IMR-90 (cell line): ENCODE results near the gene GRIN2D. TPM values are rescaled to one million over a fixed set of nuclear protein-coding genes. Genes with fewer than 3 reads are reported as not detected.

ENCODE experiments used
- ATAC-seq: fragments of 200-7000 bp; cut with Tn5 transposase; 2 replicates; pipeline ENCODE4 v1.9.1; 2020; ENCODE audit warnings: low read depth, mild to moderate bottlenecking, moderate library complexity
- BruUV-seq: library from RNA; stranded (reverse); fragments of 400-500 nt; replicated peaks from 2 replicates; lab custom pipeline; 2021; lab: Mats Ljungman, UMichigan
- CTCF ChIA-PET: fragments of 300-600 bp; formaldehyde crosslinking; extraction: SDS; loops from one replicate; lab custom pipeline; 2021; ENCODE audit warnings: antibody characterized with exemption; lab: Yijun Ruan, JAX
- POLR2A ChIA-PET: fragments of 300-600 bp; sonication (Branson Sonifier 250); formaldehyde crosslinking; loops from one replicate; lab custom pipeline; 2022; ENCODE audit warnings: antibody characterized with exemption; ENCODE audit not compliant: unreplicated experiment; lab: Charles Lee
- DNase-seq: peaks from one replicate; pipeline ENCODE4 v3.0.0; 2013
- H2AFZ ChIP-seq: replicated peaks from 2 replicates; pipeline ENCODE3; 2013; ENCODE audit warnings: low read length, mild to moderate bottlenecking; ENCODE audit not compliant: poor library complexity
- H2AK5ac ChIP-seq: 2 replicates; pipeline ENCODE4 v1.6.1; 2013; ENCODE audit warnings: low read depth, low read length, inconsistent platforms
- H2AK9ac ChIP-seq: replicated peaks from 2 replicates; pipeline ENCODE3; 2013; ENCODE audit warnings: mild to moderate bottlenecking, low read depth, low read length, moderate library complexity; ENCODE audit not compliant: poor library complexity
- H2BK120ac ChIP-seq: 2 replicates; pipeline ENCODE4 v1.6.1; 2013; ENCODE audit warnings: low read depth, low read length, inconsistent platforms
- H2BK15ac ChIP-seq: 3 replicates; pipeline ENCODE4 v1.6.1; 2013; ENCODE audit warnings: low read depth, low read length, inconsistent platforms
- H2BK20ac ChIP-seq: 2 replicates; pipeline ENCODE4 v1.6.1; 2013; ENCODE audit warnings: low read depth, mild to moderate bottlenecking, inconsistent platforms, low read length, moderate library complexity
- H2BK5ac ChIP-seq: 2 replicates; pipeline ENCODE4 v1.6.1; 2013; ENCODE audit warnings: mild to moderate bottlenecking, low read depth, low read length, inconsistent platforms; ENCODE audit not compliant: poor library complexity, severe bottlenecking
- H3K14ac ChIP-seq: replicated peaks from 2 replicates; pipeline ENCODE4 v1.6.1; 2013; ENCODE audit warnings: low read depth, low read length, inconsistent platforms
- H3K18ac ChIP-seq: 2 replicates; pipeline ENCODE4 v1.6.1; 2013; ENCODE audit warnings: low read depth, low read length, control low read depth
- H3K23ac ChIP-seq: 2 replicates; pipeline ENCODE4 v1.6.1; 2013; ENCODE audit warnings: low read depth, low read length, inconsistent platforms
- H3K27ac ChIP-seq: 2 replicates; pipeline ENCODE4 v1.5.1; 2013; ENCODE audit warnings: mild to moderate bottlenecking, control low read depth, low read length; ENCODE audit not compliant: insufficient read depth
- H3K27me3 ChIP-seq: 2 replicates; pipeline ENCODE4 v1.6.1; 2013; ENCODE audit warnings: low read length; ENCODE audit not compliant: control insufficient read depth, insufficient read depth
- H3K36me3 ChIP-seq: 2 replicates; pipeline ENCODE4 v1.6.1; 2013; ENCODE audit warnings: low read length, mixed read lengths; ENCODE audit not compliant: control insufficient read depth, insufficient read depth
- H3K4ac ChIP-seq: 2 replicates; pipeline ENCODE4 v1.6.1; 2013; ENCODE audit warnings: low read depth, low read length, inconsistent platforms
- H3K4me1 ChIP-seq: 2 replicates; pipeline ENCODE4 v1.6.1; 2013; ENCODE audit warnings: low read length, mixed read lengths; ENCODE audit not compliant: control insufficient read depth, insufficient read depth
- H3K4me2 ChIP-seq: 2 replicates; pipeline ENCODE4 v1.6.1; 2013; ENCODE audit warnings: low read depth, mild to moderate bottlenecking, control low read depth, low read length, moderate library complexity
- H3K4me3 ChIP-seq: 2 replicates; pipeline ENCODE4 v1.5.1; 2013; ENCODE audit warnings: low read depth, mild to moderate bottlenecking, control low read depth, low read length, moderate library complexity; ENCODE audit not compliant: insufficient read depth
- H3K56ac ChIP-seq: 2 replicates; pipeline ENCODE4 v1.6.1; 2013; ENCODE audit warnings: low read length, inconsistent platforms; ENCODE audit not compliant: insufficient read depth; ENCODE audit errors: extremely low read depth
- H3K79me1 ChIP-seq, 2 experiments: 2 replicates each; pipeline ENCODE4 v1.6.1; 2013; ENCODE audit warnings: low read length in 2 of 2, inconsistent platforms in 1 of 2, low read depth in 1 of 2
- H3K9ac ChIP-seq: 2 replicates; pipeline ENCODE4 v1.6.1; 2013; ENCODE audit warnings: low read depth, low read length, control low read depth
- H3K9me1 ChIP-seq: 2 replicates; pipeline ENCODE4 v1.6.1; 2013; ENCODE audit warnings: low read length, inconsistent platforms; ENCODE audit not compliant: insufficient read depth
- H3K9me3 ChIP-seq: 2 replicates; pipeline ENCODE4 v1.6.1; 2013; ENCODE audit warnings: low read length; ENCODE audit not compliant: control insufficient read depth, insufficient read depth
- H4K20me1 ChIP-seq: 2 replicates; pipeline ENCODE4 v1.6.1; 2013; ENCODE audit warnings: low read length, inconsistent platforms; ENCODE audit not compliant: insufficient read depth
- H4K5ac ChIP-seq: 2 replicates; pipeline ENCODE4 v1.6.1; 2013; ENCODE audit warnings: mild to moderate bottlenecking, low read depth, low read length, control low read depth
- H4K8ac ChIP-seq, 2 experiments: 2 replicates each; pipeline ENCODE4 v1.6.1; 2013; ENCODE audit warnings: low read depth in 2 of 2, low read length in 2 of 2, control low read depth in 1 of 2, inconsistent platforms in 1 of 2
- H4K91ac ChIP-seq: 2 replicates; pipeline ENCODE4 v1.6.1; 2013; ENCODE audit warnings: low read depth, low read length, inconsistent platforms; ENCODE audit not compliant: insufficient read depth
- BHLHE40 ChIP-seq: fragments of 150-350 bp; IDR thresholded peaks from 2 replicates; pipeline ENCODE4 v1.6.1; 2016; ENCODE audit warnings: mild to moderate bottlenecking, low read depth, low read length
- CEBPB ChIP-seq: IDR thresholded peaks from 2 replicates; pipeline ENCODE4 v1.6.1; 2012; ENCODE audit warnings: low read depth, low read length, improper control_type of control experiment
- CHD1 ChIP-seq: IDR thresholded peaks from 2 replicates; pipeline ENCODE4 v1.6.1; 2012; ENCODE audit warnings: low read depth, low read length, improper control_type of control experiment
- MAFK ChIP-seq: IDR thresholded peaks from 2 replicates; pipeline ENCODE4 v1.6.1; 2012; ENCODE audit warnings: low read depth, low read length, improper control_type of control experiment
- NFE2L2 ChIP-seq: fragments of 150-350 bp; IDR thresholded peaks from 2 replicates; pipeline ENCODE4 v1.6.1; 2016; ENCODE audit warnings: low read depth, mild to moderate bottlenecking, low read length
- RAD21 ChIP-seq: IDR thresholded peaks from 2 replicates; pipeline ENCODE4 v1.6.1; 2012; ENCODE audit warnings: low read length, improper control_type of control experiment
- RCOR1 ChIP-seq: IDR thresholded peaks from 2 replicates; pipeline ENCODE4 v1.6.1; 2012; ENCODE audit warnings: mild to moderate bottlenecking, low read length, improper control_type of control experiment; ENCODE audit not compliant: insufficient replicate concordance
- RFX5 ChIP-seq: IDR thresholded peaks from 2 replicates; pipeline ENCODE4 v1.8.0; 2012; ENCODE audit warnings: low read depth, mild to moderate bottlenecking, low read length, moderate library complexity
- WGBS, 2 experiments: methylation state at CpG; one replicate each; pipeline versions ENCODE4 v1.1.5 to v1.1.7; 2013; ENCODE audit warnings: missing lambda C conversion rate in 2 of 2; ENCODE audit not compliant: insufficient read length in 1 of 2; ENCODE audit errors: extremely low coverage in 2 of 2; 5-methylcytosine and 5-hydroxymethylcytosine counted together
- dilution Hi-C: fragments of 300-500 bp; cut with HindIII; formaldehyde crosslinking; loops from one replicate; pipeline ENCODE4 v1.14.3; 2018; ENCODE audit warnings: low sequenced_read_pairs; ENCODE audit not compliant: unreplicated experiment
- in situ Hi-C: fragments of 300-500 bp; cut with MboI; formaldehyde crosslinking; loops from 3 replicates; pipeline ENCODE4 v1.14.3; 2019; ENCODE audit warnings: low sequenced_read_pairs, inconsistent platforms, mixed read lengths
- intact Hi-C: fragments of 100-400 bp; cut with micrococcal nuclease; formaldehyde crosslinking; loops from 2 replicates; pipeline ENCODE4 v1.10.0; 2022
- polyA plus RNA-seq, 3 experiments: library from polyadenylated mRNA; depleted of rRNA; stranded (reverse); fragments of >200 nt; gene quantifications; 2 replicates each; pipeline ENCODE4 v1.2.3, GENCODE V29; 2012; ENCODE audit warnings: low replicate concordance in 1 of 3
- total RNA-seq: library from RNA; depleted of rRNA; stranded (reverse); fragments of >200 nt; gene quantifications from 2 replicates; pipeline ENCODE4 v1.2.3, GENCODE V29; 2012
- TF ChIP-seq, protein P1 (sequence below): fragments of 150-350 bp; IDR thresholded peaks from 2 replicates; pipeline ENCODE4 v1.6.1; 2016; ENCODE audit warnings: low read depth, mild to moderate bottlenecking, low read length, moderate library complexity, borderline replicate concordance

The GRIN2D gene
- total and polyA plus RNA-seq, 2 of the 4 experiments (the other 2 are of a cell fraction), result under 0.01 to 0.24 TPM

DNA sequence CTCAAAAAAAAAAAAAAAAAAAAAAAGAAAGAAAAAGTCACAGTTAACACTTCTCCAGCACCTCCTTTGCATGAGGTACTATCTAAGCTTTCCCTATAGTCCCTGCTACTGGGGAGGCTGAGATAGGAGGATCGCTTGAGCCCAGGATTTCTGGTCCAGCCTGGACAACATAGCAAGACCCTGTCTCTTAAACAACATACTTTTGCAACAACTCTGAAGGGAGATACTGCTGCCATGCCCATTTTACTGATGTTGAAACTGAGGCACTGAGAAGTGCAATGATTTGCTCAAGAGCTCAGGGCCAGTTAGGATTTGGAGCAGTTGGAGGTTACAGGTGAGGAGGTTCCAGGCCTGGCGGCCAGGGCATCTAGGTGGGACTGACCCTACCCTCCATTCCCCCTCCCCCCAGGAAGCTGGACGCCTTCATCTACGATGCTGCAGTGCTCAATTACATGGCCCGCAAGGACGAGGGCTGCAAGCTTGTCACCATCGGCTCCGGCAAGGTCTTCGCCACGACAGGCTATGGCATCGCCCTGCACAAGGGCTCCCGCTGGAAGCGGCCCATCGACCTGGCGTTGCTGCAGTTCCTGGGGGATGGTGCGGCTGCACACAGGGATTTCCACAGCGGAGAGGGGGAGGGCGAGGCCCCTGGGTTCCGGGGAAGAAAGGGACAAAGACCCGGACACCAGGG is 48.0 kb downstream of the GRIN2D start:
- Histone ChIP-seq H2BK15ac (no peak overlapping the region), H3K9ac (no peak overlapping the region), H3K56ac (no peak overlapping the region), H3K18ac (no peak overlapping the region), H3K27ac (no peak overlapping the region), H3K9me3 (no peaks in the 10 kb centered on the region), H2AK5ac (no peak overlapping the region), H3K36me3 (no peaks in the 10 kb centered on the region), H3K4ac (no peak overlapping the region), H4K8ac (no peak overlapping the region), H2BK20ac (no peak overlapping the region), H3K79me1 (peaks cover 5 to 7% of the 10 kb centered on the region in 2 experiments), H2AK9ac (no peak overlapping the region), H2BK120ac (no peak overlapping the region), H3K4me2 (no peak overlapping the region), H3K4me1 (peaks cover 6% of the 10 kb centered on the region), H3K27me3 (peaks cover 19% of the 10 kb centered on the region), H3K14ac (no peak overlapping the region), H3K4me3 (no peak overlapping the region), H4K91ac (no peak overlapping the region), H2AFZ (no peak overlapping the region), H2BK5ac (no peak overlapping the region), H4K20me1 (no peaks in the 10 kb centered on the region), H3K23ac (no peak overlapping the region), H4K5ac (no peak overlapping the region), H3K9me1 (peaks cover 4% of the 10 kb centered on the region)
- ATAC-seq (no peak), DNase-seq (no peak)
- TF ChIP-seq RFX5 (no peak), RAD21 (no peak), RCOR1 (no peak), MAFK (no peak), NFE2L2 (no peak), CEBPB (no peak), BHLHE40 (no peak), CHD1 (no peak)
- TF ChIP-seq, protein P1, sequence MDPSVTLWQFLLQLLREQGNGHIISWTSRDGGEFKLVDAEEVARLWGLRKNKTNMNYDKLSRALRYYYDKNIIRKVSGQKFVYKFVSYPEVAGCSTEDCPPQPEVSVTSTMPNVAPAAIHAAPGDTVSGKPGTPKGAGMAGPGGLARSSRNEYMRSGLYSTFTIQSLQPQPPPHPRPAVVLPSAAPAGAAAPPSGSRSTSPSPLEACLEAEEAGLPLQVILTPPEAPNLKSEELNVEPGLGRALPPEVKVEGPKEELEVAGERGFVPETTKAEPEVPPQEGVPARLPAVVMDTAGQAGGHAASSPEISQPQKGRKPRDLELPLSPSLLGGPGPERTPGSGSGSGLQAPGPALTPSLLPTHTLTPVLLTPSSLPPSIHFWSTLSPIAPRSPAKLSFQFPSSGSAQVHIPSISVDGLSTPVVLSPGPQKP, result no peak
- intact Hi-C loops, result no loop called here
- CTCF ChIA-PET, result no interaction called here
- BruUV-seq, result no TSS peak
- dilution Hi-C loops, result no loop called here
- 96% methylated on average over 12 of the region's 20 CpGs; no CpG with 5 or more reads in 1 of the 2 experiments for WGBS, 2 experiments
- POLR2A ChIA-PET, result no interaction called here
- in situ Hi-C loops, result no loop called here
